ENCODE data around the gene FABP2.
"Not testable (repeated sequence)": the region's sequence is repeated elsewhere in the genome, so short reads cannot be mapped to it uniquely, and the experiment has no call there.

The FABP2 gene

DNA sequence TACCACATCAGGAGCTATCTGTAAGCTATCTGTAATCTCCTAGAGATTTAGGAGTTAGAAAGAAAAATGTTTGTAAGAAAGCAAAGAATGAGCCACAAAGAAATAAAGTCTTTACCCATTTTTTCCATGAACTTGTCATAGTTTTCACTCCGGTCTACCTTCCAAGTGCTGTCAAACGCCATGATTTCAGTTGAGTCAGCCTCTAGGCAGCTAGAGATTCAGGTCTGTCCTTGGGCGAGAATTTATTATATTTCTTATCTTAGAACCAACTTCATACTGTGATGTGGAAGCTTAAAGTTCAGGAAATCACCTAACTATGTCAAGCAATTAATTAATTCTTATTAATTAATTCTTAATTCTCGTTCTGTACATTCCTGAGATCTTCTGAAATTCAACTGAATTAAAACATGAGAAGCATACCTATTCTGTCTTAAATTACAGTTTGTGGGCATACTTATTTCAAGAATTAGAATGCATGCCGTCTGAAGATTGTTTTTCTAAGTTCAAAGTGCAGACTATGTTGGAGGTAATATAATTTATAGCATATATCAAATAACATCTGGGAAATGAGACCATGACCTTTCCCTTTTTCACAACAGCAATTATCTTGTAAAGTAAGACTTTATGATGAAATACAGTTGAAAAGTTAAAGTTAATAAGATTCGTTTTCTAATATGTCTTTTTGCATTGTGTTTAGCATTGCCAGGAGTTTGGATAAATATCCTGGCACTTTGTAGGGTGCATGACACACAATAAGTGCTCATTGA is at the start of gene FABP2:
Gene FABP2, minus strand, starts transcription at position 218 of the 767 bp plus-strand sequence. Its CDS starts 36 bp downstream, at position 182.
- no peak for DNase-seq
- intact Hi-C loops (cut with DNase I), result no loop called here

DNA sequence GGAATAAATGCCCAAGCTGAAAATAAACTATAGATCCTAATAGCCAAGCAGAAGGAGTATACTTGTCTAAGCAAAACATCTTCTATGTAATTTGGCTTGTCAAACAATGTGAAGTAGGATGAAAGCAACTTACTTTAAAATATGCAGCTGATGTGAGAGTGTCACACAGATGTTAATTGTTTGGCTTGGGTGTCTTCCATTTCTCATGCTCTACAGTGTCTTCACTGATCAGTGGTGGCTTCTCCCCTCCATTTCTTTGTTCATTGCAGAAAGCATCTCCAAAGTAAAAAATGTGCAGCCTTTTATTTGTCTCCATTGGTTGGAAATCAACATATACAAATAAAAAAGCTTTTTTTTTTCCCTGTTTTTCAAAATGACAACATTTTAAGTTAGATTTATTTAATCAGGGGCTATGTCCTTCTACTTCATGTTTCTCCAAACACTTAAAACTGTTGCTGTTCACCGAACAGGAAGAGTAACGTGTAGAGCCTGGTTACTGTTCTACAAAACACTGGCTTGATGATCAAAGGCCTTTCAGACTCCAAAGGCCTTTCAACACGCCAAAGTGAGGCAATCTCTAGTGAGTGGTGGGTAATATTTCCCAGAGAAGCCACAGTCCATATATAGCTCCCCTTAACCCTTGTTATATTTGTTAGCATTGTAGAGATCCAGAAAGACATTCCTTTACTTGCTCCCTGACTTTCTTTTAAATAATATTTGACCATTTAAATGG is 49.2 kb upstream of the FABP2 start:
- intact Hi-C loops (cut with DNase I); DNase-seq: not testable (repeated sequence)

DNA sequence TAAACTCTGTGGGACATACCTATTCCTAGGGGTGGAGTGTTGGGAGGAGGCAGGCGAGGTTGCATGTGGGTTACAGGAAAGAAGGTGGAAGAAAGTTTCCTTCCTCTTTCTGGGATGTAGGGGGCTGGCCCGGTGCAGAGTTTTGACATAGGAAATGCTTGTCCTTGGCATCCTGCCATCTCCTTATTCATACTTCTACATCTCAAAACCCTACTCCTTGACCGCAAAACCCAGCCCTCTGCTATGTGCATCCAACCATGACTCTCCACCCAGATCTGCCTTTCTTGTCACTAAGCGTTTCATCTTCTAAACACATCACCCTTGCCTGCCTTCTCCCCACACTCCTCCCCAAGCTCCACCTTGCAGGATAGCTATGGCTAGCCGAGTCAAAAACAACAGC is 48.5 kb upstream of the FABP2 start:
- intact Hi-C loops (cut with DNase I), result not testable (repeated sequence)

DNA sequence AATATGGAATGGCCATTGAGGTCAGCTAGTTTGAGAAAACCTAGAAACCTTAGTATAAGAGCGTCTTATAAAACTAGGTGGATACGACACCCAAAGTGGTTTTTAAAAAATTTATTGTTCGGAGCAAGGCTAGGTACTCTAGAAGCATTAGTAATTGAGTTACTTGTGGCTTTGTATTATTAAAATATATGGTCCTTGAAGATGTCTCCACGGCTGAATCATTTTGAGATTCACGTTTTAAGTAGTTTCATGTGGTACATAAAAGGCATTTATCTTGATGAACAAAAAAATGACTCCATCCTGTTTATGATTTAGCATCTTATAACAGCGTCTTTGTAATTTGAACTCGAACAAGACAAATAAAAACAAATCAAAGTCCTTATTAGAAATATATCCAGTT is 44.9 kb upstream of the FABP2 start:
- DNase-seq; intact Hi-C loops (cut with DNase I): not testable (repeated sequence)

More for the DNA sequence above, 48.5 kb upstream of the FABP2 start:
- DNase-seq, result not testable (repeated sequence)

DNA sequence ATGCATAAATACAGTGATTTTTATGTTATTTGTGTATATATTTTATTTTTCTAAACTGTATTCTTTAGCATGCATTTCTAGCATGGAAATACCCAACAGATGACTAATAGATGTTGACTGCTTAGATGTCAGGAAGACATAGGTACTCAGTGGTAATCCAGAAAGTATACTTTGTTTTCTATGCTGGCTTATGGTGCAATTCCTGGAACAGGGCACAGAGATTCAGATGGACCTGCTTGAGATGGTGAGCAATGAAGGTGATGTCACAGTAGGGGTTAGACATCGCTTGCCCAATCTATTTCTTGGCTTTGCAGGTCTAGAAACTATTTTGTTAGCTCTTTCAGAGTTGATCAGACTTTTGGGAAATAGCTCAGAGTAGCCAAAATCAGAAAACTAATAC is 42.3 kb upstream of the FABP2 start:
- DNase-seq; intact Hi-C loops (cut with DNase I): not testable (repeated sequence)

DNA sequence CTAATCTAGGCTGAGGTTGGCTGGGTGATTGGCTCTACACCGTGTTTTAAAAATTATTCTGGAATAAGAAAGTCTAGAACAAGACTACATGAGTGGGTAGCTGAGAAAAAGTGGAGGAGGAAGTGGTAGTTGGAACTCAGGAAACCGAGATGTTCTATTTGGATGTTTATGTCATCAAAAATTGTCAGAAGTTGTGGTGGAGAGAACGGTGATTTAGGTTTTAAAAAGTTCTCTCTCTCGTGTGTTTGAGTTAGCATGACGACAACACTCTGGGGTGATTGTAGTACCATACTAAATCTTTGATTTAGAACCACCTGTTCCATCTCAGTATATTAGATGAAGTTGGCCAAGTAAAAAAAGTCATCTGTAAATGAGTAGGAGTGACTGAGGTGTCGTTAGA is 41.4 kb upstream of the FABP2 start:
- intact Hi-C loops (cut with DNase I); DNase-seq: not testable (repeated sequence)

DNA sequence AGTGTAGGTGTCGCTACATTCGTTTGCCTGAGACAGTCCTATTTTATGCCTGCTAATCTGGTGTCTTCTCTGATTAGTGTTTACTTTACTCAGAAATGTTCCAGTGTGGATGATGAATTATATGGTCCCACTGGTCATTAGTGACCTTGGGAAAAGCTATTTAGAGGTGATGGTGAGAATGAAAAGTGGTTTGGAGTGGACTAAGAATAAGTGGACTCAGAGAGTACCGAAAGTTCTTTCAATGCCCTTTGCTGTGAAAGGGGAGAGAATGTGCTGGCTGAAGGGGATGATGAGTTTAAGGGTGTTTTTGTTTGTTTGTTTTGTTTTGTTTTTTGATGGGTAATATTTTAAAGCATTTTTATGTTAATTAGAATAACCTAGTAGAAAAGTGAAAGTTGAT is 40.5 kb upstream of the FABP2 start:
- intact Hi-C loops (cut with DNase I); DNase-seq: not testable (repeated sequence)

DNA sequence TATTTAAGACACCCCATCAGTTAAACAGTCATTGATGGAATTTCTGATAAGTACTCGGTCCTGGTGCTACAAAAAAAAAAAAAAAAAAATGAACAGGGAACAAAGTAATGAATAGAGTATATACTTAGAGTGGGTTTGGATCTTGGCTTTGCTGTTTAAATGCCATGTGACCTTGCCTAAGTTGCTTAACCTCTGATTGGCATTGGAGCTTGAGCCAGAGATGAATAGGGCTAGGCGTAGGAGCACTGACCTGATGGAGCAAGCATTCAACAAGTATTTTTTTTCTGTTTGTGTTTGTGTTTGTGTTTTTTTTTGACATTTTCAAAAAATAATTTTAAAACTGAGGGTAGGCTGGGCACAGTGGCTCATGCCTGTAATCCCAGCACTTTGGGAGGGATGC is 37.9 kb upstream of the FABP2 start:
- DNase-seq; intact Hi-C loops (cut with DNase I): not testable (repeated sequence)

DNA sequence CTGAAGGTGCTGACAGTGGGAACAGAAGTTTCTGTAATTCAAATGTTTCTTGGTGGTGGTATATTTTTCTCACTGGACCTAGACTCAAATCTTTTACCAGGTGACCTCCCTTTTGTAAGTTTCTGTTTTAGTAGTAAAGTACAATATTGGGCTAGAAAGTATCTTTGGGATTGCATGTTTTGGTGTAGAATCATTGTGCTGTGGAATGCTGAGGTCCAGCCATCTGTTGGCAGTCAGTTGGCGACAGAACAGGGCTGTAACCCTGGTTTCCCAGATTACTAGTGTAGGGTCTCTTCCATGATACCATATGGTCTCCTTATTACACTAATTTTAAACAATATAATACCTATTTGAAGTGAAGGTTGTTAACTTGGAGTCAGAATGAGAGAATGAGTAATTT is 34.9 kb upstream of the FABP2 start:
- intact Hi-C loops (cut with DNase I); DNase-seq: not testable (repeated sequence)

DNA sequence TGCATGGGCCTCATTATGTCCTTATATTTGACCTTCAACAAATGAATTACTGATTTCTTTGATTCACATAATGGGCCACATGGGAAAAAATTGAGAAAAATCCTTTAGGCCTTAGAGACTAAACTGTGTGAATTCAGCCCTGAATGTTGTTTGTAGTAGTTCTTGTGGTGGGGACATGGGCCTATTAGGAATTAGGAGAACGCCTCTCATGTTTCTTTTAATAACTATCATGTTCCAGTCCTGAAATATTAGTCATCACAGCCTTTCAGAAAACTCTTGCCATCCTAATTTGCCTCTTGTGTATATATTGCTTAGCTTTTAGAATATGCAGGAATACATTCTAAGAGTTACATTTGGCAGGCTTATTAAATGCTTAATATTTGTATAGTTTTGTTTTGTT is 34.1 kb upstream of the FABP2 start:
- intact Hi-C loops (cut with DNase I); DNase-seq: not testable (repeated sequence)

DNA sequence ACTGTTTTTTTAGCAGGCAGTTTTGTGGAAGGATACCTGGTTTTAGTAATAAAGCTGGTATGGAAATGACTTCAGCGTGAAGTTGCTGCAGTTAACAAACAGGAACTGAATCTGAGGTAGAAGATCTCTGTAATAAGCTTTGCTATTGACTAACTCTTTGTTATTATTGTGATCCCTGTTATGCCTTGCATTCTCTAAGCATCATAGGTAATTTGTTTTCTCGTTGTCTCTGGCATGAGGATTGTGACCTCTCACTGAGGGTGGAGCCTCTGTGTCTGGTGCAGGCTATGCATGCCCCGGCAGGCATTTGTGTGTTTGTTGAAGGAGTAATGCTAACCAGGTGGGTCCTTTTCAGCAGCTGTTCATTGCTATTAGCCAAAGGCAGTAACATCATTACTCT is 31.4 kb upstream of the FABP2 start:
- DNase-seq; intact Hi-C loops (cut with DNase I): not testable (repeated sequence)

DNA sequence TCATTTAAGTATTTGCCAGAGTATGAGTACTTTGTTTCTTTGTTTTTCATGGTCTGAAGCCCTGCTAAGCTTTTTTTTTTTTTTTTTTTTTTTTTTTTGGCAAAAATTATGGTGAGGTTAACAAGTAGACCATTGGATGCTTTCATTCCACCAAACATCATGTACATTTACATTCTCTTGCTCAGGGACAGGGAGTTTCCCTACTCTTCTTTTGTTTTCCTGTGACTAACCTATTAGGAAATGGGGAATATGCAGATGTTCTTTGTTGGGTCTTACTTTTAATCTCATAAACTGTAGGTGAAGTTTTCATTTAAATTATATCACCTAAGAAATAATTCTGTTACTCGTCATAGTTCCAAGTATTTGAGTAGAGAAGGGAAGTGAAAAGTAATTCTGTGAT is 26.2 kb upstream of the FABP2 start:
- DNase-seq; intact Hi-C loops (cut with DNase I): not testable (repeated sequence)

DNA sequence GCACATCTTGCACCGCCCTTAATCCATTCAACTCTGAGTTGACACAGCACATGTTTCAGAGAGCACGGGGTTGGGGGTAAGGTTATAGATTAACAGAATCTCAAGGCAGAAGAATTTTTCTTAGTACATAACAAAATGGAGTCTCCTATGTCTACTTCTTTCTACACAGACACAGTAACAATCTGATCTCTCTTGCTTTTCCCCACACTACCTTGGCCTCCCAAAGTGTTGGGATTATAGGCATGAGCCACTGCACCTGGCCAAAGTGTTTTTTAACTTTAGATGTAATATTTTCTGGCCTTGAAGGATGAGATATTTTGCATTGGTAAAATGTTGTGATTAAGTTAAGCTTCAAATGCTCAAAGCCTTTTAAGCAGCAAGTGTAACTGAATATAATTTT is 21.4 kb upstream of the FABP2 start:
- intact Hi-C loops (cut with DNase I); DNase-seq: not testable (repeated sequence)

DNA sequence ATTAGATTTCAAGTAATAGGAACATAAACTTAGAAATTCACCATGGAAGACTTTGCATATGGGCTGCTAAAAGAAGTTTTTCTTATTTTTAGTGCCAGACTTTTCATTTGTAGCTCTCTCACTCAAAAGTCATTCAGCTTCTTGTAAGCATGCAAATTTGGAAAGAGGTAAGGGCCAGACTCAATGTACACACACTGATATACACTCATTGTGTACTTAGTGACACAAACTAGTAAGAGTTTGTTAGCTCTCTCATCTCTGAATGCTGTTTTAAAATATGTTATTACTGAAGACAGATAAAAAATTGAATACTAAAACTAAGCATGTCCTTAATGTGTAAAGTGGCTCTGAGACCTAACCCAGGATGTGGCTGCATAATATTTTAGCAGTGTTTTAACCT is 18.0 kb upstream of the FABP2 start:
- DNase-seq; intact Hi-C loops (cut with DNase I): not testable (repeated sequence)

DNA sequence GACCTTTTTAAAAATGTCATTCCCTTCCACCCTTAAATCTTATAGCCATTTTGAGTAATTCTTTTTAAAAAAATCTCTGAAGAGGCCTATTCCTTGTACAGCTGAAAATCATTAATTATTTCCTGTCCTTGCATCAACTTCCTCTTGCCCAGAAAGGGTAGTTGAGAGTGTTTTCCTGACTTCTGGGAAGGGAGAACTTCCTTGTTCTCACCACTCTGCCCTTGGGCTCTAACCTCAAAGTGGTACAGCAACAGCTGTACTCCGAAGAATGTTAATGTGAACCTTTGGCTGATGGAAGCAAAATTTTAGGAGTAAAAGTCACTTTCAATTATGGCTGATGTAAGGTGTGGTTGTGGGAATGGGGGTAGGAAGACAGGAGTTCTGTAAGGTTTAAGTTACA is 15.1 kb upstream of the FABP2 start:
- intact Hi-C loops (cut with DNase I), result no loop called here
- no peak for DNase-seq

DNA sequence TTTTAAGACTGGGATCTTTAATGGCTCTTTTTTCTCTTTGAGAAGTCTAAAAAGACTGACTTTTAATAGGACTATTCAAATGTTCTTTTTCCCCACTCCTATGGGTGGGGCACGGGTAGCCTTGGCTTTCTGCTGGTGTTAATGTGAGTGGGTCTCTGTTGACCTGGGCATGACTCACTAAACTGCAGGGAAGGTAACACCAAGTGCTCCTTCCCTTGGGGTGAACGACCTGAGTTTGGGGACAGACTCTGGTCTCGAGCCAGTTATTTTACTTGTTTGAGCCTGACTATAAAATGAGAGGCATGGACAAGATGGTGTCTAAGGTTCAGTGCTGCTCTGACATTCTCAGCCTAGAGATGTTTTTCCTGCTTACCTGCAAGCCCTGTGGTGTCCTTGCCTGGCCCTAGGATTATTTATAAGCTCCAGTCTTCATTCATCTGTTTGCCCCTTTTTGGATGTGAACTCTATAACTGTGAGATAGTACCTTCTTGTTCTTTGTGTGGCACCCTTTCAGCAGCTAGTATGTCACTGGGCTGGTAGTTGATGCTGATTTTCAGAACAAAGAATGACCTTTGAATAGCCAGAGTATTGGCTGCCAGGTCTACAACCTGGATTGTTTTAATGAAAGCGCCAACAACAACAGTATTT is 14.5 kb upstream of the FABP2 start:
- intact Hi-C loops (cut with DNase I), result not testable (repeated sequence)

DNA sequence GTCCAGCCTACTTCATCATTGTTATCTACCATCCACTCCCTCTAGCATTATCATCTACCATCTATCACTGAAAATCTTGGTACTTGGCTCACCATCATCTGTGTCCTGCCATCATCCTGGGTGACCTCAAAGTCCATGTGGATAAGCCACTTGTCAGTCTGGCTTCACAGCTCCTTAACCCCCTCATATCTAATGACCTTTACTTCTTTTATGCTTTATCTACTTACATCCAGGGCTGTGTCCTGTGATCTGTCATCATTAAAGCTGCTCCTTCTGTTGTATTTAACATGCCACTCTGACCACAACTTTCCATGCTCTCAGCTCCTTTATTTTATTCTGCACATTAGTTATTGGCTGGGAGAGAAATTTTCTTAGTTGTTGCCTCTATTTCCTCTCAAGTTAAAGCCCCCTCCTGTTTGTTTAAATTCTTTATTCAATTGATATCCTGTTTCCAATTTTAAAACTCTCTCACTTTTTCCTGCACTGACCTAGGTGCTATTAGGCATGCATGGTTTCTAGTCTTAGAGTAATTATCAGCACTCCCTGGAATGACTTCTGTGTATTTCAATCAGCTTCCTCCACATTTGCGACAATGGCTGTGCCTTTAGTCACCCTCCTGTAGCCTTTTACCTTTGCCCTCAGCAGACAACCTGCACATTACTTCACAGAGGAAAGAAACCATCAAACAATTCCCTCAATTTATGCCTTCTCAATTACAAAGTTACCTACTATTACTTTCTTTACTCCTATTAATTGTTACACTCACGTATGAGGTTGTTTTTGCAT is 8.1 kb upstream of the FABP2 start:
- DNase-seq, result no peak

More for the DNA sequence above, 14.5 kb upstream of the FABP2 start:
- DNase-seq, result not testable (repeated sequence)

DNA sequence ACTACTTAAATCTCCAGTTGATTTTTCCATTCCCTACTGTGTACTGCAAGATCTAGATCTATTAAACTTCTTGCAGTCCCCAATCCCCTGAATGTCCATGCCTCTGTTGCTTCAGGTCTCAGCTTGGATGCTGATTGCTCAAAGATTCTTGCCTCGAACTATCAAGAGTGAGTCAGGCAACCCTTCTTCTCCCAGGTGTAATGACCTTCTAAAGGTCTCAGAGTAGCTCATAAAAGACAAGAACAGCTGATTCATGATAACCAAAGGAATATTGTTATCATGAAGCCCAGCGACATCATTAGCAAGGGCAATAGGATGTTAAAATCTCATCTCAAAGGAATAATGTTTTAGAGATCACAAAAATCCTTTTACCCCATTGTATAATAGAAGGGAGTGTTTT is 6.8 kb upstream of the FABP2 start:
- intact Hi-C loops (cut with DNase I), result no loop called here
- DNase-seq, result no peak

More for the DNA sequence above, 8.1 kb upstream of the FABP2 start:
- intact Hi-C loops (cut with DNase I), result no loop called here

DNA sequence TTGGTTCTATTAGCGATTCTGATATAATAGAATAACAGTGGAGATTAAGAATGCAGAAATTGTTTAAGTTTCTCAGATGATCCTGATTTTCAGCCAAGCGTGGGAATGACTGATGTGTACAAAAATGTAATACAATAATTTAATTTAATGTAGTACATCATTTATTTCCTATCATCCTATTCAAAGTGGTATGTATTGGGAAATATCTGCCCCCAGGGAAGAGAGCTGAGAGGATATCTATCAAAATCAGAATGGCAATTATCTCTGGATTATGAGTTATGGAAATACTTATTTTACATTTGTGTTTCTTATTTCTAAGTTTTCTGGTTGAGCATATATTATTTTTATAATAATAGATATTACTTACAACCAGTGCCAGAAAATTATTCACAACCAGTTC is 3.9 kb downstream of the FABP2 start:
- no peak for DNase-seq
- intact Hi-C loops (cut with DNase I), result loop anchor here (10.0 kb wide), 1 partner anchor 307 kb away; the partner anchor contains the start of gene PDE5A

DNA sequence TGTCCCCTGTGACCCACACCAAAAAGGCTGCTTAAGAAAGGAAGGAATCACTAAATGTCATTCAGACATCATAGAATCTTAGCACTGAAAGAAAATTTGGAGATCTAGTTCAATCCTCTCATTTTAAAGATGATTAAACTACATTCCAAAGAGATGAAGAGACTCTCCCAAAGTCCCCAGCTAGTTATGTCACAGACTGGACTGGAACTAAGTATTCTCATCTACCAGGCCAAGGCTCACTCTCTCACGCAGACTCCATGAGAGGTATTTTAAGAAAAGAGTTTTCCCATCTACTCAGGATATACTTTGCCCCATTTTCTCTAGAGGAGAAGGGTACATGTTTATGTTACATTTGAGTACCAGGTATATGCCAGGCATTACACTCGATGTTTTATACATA is 6.9 kb downstream of the FABP2 start:
- intact Hi-C loops (cut with DNase I), result loop anchor here (10.0 kb wide), 1 partner anchor 310 kb away; the partner anchor contains the start of gene PDE5A

More for the DNA sequence above, 6.9 kb downstream of the FABP2 start:
- no peak for DNase-seq

Measured in posterior cingulate gyrus (tissue), 11 donors.